H9 (cell line): ENCODE data around the gene CCL25. TPM values are rescaled to one million over a fixed set of nuclear protein-coding genes. Genes with fewer than 3 reads are reported as not detected.

Experiments
- DNase-seq: peaks from one replicate; pipeline ENCODE4 v3.0.0-alpha.2; 2017
- H2AFZ ChIP-seq: one replicate; pipeline ENCODE4 v1.6.1; 2013; ENCODE audit warnings: mild to moderate bottlenecking, low read length, control low read depth, moderate library complexity
- H2AK5ac ChIP-seq: 2 replicates; pipeline ENCODE4 v1.6.1; 2013; ENCODE audit warnings: low read length, control low read depth, mixed read lengths; ENCODE audit not compliant: insufficient read length
- H2BK120ac ChIP-seq: one replicate; pipeline ENCODE4 v1.6.1; 2013; ENCODE audit warnings: low read depth, mild to moderate bottlenecking, low read length, control low read depth, inconsistent platforms; ENCODE audit not compliant: poor library complexity, severe bottlenecking
- H2BK12ac ChIP-seq: 2 replicates; pipeline ENCODE4 v1.6.1; 2013; ENCODE audit warnings: low read length, control low read depth, mixed read lengths, low read depth; ENCODE audit not compliant: insufficient read length
- H2BK15ac ChIP-seq: 2 replicates; pipeline ENCODE4 v1.6.1; 2013; ENCODE audit warnings: low read depth, low read length, control low read depth
- H2BK20ac ChIP-seq: one replicate; pipeline ENCODE4 v1.6.1; 2013; ENCODE audit warnings: low read depth, mild to moderate bottlenecking, low read length, control low read depth, inconsistent platforms; ENCODE audit not compliant: poor library complexity, severe bottlenecking
- H2BK5ac ChIP-seq: 2 replicates; pipeline ENCODE4 v1.6.1; 2013; ENCODE audit warnings: low read length, control low read depth, mixed read lengths; ENCODE audit not compliant: insufficient read length
- H3K14ac ChIP-seq: 2 replicates; pipeline ENCODE4 v1.6.1; 2013; ENCODE audit warnings: low read length, control low read depth; ENCODE audit not compliant: insufficient read depth
- H3K18ac ChIP-seq: 2 replicates; pipeline ENCODE4 v1.6.1; 2013; ENCODE audit warnings: low read depth, mild to moderate bottlenecking, mixed read lengths, low read length, control low read depth; ENCODE audit not compliant: insufficient read length
- H3K23ac ChIP-seq: 2 replicates; pipeline ENCODE4 v1.6.1; 2013; ENCODE audit warnings: low read length, control low read depth, mixed read lengths, low read depth; ENCODE audit not compliant: insufficient read length
- H3K23me2 ChIP-seq: 2 replicates; pipeline ENCODE4 v1.6.1; 2013; ENCODE audit warnings: low read depth, mild to moderate bottlenecking, mixed read lengths, low read length, control low read depth; ENCODE audit not compliant: insufficient read length, poor library complexity, severe bottlenecking
- H3K27ac ChIP-seq: 2 replicates; pipeline ENCODE4 v1.5.1; 2013; ENCODE audit warnings: low read length, control low read depth, mixed read lengths, low read depth; ENCODE audit not compliant: insufficient read length
- H3K27me3 ChIP-seq: 2 replicates; pipeline ENCODE4 v1.6.1; 2013; ENCODE audit warnings: low read length, control low read depth, inconsistent platforms; ENCODE audit not compliant: insufficient read depth
- H3K4ac ChIP-seq: 2 replicates; pipeline ENCODE4 v1.6.1; 2013; ENCODE audit warnings: low read depth, mild to moderate bottlenecking, control low read depth, inconsistent platforms, low read length, moderate library complexity
- H3K4me1 ChIP-seq: 2 replicates; pipeline ENCODE4 v1.6.1; 2013; ENCODE audit warnings: low read length, control low read depth, inconsistent platforms; ENCODE audit not compliant: insufficient read depth
- H3K4me2 ChIP-seq: 2 replicates; pipeline ENCODE4 v1.6.1; 2013; ENCODE audit warnings: low read length, control low read depth, mixed read lengths; ENCODE audit not compliant: insufficient read length, insufficient read depth
- H3K56ac ChIP-seq: 2 replicates; pipeline ENCODE4 v1.6.1; 2013; ENCODE audit warnings: low read depth, mild to moderate bottlenecking, mixed read lengths, low read length, control low read depth; ENCODE audit not compliant: insufficient read length
- H3K79me1 ChIP-seq: 2 replicates; pipeline ENCODE4 v1.6.1; 2013; ENCODE audit warnings: low read depth, mild to moderate bottlenecking, moderate library complexity, low read length, control low read depth, inconsistent platforms; ENCODE audit not compliant: insufficient read depth, poor library complexity, severe bottlenecking
- H3K79me2 ChIP-seq: 2 replicates; pipeline ENCODE4 v1.6.1; 2013; ENCODE audit warnings: low read length, control low read depth, inconsistent platforms; ENCODE audit not compliant: insufficient read depth
- H3K9ac ChIP-seq: 2 replicates; pipeline ENCODE4 v1.6.1; 2013; ENCODE audit warnings: low read length, control low read depth, mixed read lengths; ENCODE audit not compliant: insufficient read length; ENCODE audit errors: extremely low read depth
- H3K9me3 ChIP-seq: one replicate; pipeline ENCODE4 v1.6.1; 2013; ENCODE audit warnings: low read depth, low read length, inconsistent platforms; ENCODE audit not compliant: control insufficient read depth
- H3T11ph ChIP-seq: one replicate; pipeline ENCODE4 v1.6.1; 2013; ENCODE audit warnings: mild to moderate bottlenecking, low read length, control low read depth, inconsistent platforms
- H4K20me1 ChIP-seq: one replicate; pipeline ENCODE4 v1.6.1; 2013; ENCODE audit not compliant: control insufficient read depth, insufficient read length, insufficient read depth
- H4K5ac ChIP-seq: 2 replicates; pipeline ENCODE4 v1.6.1; 2013; ENCODE audit warnings: low read depth, mild to moderate bottlenecking, mixed read lengths, low read length, control low read depth; ENCODE audit not compliant: insufficient read length
- H4K8ac ChIP-seq: replicated peaks from 2 replicates; pipeline ENCODE4 v1.6.1; 2013; ENCODE audit warnings: low read length, control low read depth, mixed read lengths, low read depth; ENCODE audit not compliant: insufficient read length
- H4K91ac ChIP-seq: 2 replicates; pipeline ENCODE4 v1.6.1; 2013; ENCODE audit warnings: low read depth, mild to moderate bottlenecking, moderate library complexity, mixed read lengths, low read length, control low read depth; ENCODE audit not compliant: insufficient read length
- H3K27ac Mint-ChIP-seq, 3 experiments: 2 replicates in 2 of 3; 3 replicates in 1 of 3; pipeline ENCODE4 v1.8.0; 2020 to 2021; ENCODE audit warnings: mixed read lengths in 3 of 3, mild to moderate bottlenecking in 1 of 3, moderate library complexity in 1 of 3
- H3K27me3 Mint-ChIP-seq: 2 replicates; pipeline ENCODE4 v1.8.0; 2021; ENCODE audit warnings: low read depth, mild to moderate bottlenecking, moderate library complexity, mixed read lengths
- H3K36me3 Mint-ChIP-seq, 3 experiments: 2 replicates in 2 of 3; 3 replicates in 1 of 3; pipeline ENCODE4 v1.8.0; 2020 to 2021; ENCODE audit warnings: low read depth in 3 of 3, mixed read lengths in 3 of 3; ENCODE audit not compliant: insufficient read depth in 1 of 3
- H3K4me1 Mint-ChIP-seq, 2 experiments: 2 replicates each; pipeline ENCODE4 v1.8.0; 2020; ENCODE audit warnings: mixed read lengths in 2 of 2
- H3K4me3 Mint-ChIP-seq, 2 experiments: 2 replicates in 1 of 2; 3 replicates in 1 of 2; pipeline ENCODE4 v1.8.0; 2020 to 2021; ENCODE audit warnings: mild to moderate bottlenecking in 2 of 2, mixed read lengths in 2 of 2, moderate library complexity in 1 of 2
- H3K9me3 Mint-ChIP-seq, 2 experiments: 2 replicates in 1 of 2; 3 replicates in 1 of 2; pipeline ENCODE4 v1.8.0; 2020; ENCODE audit warnings: mild to moderate bottlenecking in 2 of 2, mixed read lengths in 2 of 2, moderate library complexity in 1 of 2
- CTCF ChIP-seq: fragments of 200-600 bp; sonication (generic); conservative IDR thresholded peaks from 3 replicates; pipeline ENCODE4 v1.8.0; 2021; ENCODE audit warnings: antibody characterized with exemption, mild to moderate bottlenecking
- WGBS: extraction: QIAGEN DNeasy Blood & Tissue Kit; methylation state at CpG from one replicate; pipeline ENCODE4 v1.1.7; 2013; ENCODE audit warnings: missing lambda C conversion rate, low lambda C conversion rate, mixed read lengths; ENCODE audit not compliant: insufficient read length; ENCODE audit errors: extremely low coverage; 5-methylcytosine and 5-hydroxymethylcytosine counted together
- total RNA-seq: library from RNA; stranded (reverse); gene quantifications from 2 replicates; pipeline ENCODE4 v1.2.1, GENCODE V29; 2021

Gene CCL25
- total RNA-seq, 1 experiment from 2014 or later = not detected

DNA sequence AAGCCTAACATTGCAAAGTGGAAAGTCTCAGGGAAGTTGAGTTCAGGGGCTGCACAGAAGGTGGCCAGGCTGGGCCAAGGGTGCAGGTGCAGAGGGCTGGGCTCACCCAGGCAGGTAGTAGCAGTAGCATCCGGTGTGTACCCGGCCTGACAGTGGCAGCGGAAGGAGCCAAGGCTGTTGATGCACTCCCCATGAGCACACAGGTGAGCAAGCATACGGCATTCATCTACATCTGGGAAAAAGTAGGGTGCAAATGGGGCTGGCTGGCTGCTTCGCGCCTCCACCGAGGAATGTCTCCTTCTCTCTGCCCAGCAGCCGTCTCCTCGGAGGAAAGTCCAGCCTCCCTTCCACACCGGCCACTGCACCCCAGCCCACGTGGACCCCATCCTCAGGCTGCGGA is 30.6 kb downstream of the CCL25 start:
- no peak for TF ChIP-seq CTCF
- Histone ChIP-seq H3K23me2 (no peaks in the 10 kb centered on the region), H2BK15ac (no peak overlapping the region), H4K91ac (no peak overlapping the region), H3K79me2 (no peaks in the 10 kb centered on the region), H2AK5ac (no peak overlapping the region), H3K9me3 (no peaks in the 10 kb centered on the region), H4K5ac (no peak overlapping the region), H3K27me3 (no peaks in the 10 kb centered on the region), H3T11ph (no peak overlapping the region), H3K18ac (no peak overlapping the region), H2AFZ (no peak overlapping the region), H2BK12ac (no peak overlapping the region), H3K4me1 (no peaks in the 10 kb centered on the region), H4K20me1 (no peaks in the 10 kb centered on the region), H3K27ac (no peak overlapping the region), H3K9ac (no peak overlapping the region), H2BK20ac (no peak overlapping the region), H2BK5ac (no peak overlapping the region), H3K4me2 (no peak overlapping the region), H3K14ac (no peak overlapping the region), H3K23ac (no peak overlapping the region), H4K8ac (no peak overlapping the region), H2BK120ac (no peak overlapping the region), H3K79me1 (no peaks in the 10 kb centered on the region), H3K4ac (no peak overlapping the region), H3K56ac (no peak overlapping the region)
- Mint-ChIP-seq H3K4me3 (no peak overlapping the region), H3K27ac (peak overlapping the region in 1 of 3 experiments; percentile 91; a peak in 2 of 7 replicates), H3K9me3 (no peaks in the 10 kb centered on the region), H3K36me3 (peaks cover 11 to 42% (median 19%) of the 10 kb centered on the region in 3 experiments; a peak in 6 of 7 replicates), H3K27me3 (no peaks in the 10 kb centered on the region; the same call in 1 of the 2 replicates), H3K4me1 (peaks cover 3 to 9% of the 10 kb centered on the region in 2 experiments)
- no CpG with 5 or more reads among the region's 12 CpGs for WGBS
- no peak for DNase-seq
